ENCODE data around the gene ZBTB32.

DNA sequence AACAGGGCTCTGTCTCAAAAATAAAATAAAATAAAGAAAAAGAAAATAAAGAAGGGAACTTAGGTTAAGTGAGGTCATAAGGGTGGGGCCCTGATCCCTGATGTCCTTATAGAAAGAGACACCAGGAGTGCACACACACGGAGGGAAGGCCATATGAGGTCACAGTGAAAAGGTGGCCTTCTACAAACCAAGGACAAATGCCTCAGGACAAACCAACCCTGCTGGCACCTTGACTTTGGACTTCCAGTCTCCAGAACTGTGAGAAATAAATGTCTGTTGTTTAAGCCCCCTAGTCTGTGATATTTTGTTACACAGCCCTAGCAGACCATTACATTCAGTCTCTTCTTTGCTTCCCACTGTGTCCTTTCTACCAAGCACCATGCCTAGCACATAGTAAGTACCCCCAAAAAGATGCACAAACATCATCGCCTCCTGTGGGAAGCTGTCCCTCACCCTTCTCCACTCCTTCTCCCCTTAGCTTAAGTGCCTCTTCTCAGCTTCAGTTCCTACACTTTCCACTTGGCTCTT is 8.4 kb upstream of the ZBTB32 start:
- TF ChIP-seq, protein P1, sequence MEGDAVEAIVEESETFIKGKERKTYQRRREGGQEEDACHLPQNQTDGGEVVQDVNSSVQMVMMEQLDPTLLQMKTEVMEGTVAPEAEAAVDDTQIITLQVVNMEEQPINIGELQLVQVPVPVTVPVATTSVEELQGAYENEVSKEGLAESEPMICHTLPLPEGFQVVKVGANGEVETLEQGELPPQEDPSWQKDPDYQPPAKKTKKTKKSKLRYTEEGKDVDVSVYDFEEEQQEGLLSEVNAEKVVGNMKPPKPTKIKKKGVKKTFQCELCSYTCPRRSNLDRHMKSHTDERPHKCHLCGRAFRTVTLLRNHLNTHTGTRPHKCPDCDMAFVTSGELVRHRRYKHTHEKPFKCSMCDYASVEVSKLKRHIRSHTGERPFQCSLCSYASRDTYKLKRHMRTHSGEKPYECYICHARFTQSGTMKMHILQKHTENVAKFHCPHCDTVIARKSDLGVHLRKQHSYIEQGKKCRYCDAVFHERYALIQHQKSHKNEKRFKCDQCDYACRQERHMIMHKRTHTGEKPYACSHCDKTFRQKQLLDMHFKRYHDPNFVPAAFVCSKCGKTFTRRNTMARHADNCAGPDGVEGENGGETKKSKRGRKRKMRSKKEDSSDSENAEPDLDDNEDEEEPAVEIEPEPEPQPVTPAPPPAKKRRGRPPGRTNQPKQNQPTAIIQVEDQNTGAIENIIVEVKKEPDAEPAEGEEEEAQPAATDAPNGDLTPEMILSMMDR (IDR thresholded peaks at IDR 0.05; ENCODE audit: insufficient read depth, low read depth, low read length) = no peak
- no peak for TF ChIP-seq EZH2 (IDR thresholded peaks at IDR 0.05; ENCODE audit: insufficient read depth, low read length)
